GM19455 (cell line): Measurements from ENCODE around the gene TP53TG5.
"Not testable (repeated sequence)": the region's sequence is repeated elsewhere in the genome, so short reads cannot be mapped to it uniquely, and the experiment has no call there.

Experiments
- ATAC-seq: cut with Tn5 transposase; IDR thresholded peaks from one replicate; pipeline ENCODE4 v1.9.1; 2021; ENCODE audit not compliant: unreplicated experiment

Gene TP53TG5

GRCh38 chr20:45366631-45367030 lies 11.5 kb downstream of the TP53TG5 start:
- ATAC-seq, result no peak

DNA sequence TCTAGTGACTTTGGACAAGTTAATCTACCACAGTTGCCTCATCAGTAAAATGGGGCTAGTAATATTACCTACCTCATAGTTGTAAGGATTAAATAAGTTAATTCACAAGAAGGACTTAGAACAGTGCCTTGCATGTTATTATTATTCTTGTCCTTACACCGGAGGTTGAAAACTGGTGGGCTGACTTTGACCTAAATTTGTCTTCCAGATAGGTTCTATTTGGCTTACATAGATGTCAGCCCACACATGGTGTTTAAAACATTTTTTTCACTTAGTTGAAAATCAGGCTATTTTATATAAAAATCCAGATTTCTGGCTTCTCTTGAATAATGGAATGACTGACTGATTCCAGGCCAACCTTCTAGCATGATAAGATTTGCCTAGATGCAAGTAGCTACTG lies 11.9 kb downstream of the TP53TG5 start:
- ATAC-seq, result no peak

DNA sequence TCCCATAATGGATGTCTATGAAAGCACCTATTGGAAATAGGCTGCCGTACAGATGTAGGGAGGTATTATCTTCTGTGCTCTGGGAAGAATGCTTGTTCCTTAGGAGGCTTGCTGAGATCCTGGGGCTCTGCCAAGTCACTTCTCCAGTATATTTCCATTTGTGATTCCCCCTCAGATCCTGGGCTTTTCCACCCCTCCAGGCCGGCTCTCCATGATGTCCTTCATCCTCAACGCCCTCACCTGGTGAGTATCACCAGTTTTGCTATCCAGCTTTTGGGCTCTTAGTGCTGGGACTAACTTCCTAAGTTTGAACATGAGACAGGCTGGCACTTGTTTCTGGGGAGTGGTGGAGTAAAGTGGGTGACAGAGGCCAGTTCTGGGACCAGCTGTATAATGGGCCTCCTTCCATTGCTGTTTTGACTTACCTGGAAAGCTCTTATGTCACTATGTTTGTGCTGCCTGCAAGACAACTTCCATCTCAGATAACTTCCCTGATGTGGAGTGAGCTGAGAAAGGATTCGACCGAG lies 12.6 kb downstream of the TP53TG5 start:
- no peak for ATAC-seq

- no peak for ATAC-seq
These were observed 14.3 kb downstream of the TP53TG5 start for GRCh38 chr20:45363611-45364492.

- ATAC-seq, result peak; percentile 74
These were observed 15.1 kb downstream of the TP53TG5 start, which contains the start of gene SYS1 for GRCh38 chr20:45362804-45363610. SYS1 (plus strand) TSS chr20:45363156; CDS start chr20:45363532, 376 bp downstream.

DNA sequence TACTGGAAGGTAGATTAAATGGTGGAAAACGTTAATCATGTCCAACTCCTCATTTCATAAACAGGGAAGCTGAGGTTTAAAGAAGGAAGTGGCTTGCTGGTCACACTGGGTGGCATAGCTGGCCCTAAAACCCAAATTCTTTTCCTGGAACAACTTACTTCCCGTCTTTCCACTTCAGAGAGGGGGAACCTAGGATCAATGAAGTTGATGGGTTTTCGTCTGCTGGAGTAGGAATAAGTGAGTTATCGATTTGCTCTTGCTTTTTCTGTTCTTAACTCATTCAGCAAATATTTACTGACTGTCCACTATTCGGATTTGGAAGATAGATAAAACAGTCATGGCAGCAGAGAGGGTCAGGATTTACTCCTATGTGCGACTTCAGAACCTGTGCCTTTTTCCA lies 16.3 kb downstream of the TP53TG5 start:
- ATAC-seq, result no peak

DNA sequence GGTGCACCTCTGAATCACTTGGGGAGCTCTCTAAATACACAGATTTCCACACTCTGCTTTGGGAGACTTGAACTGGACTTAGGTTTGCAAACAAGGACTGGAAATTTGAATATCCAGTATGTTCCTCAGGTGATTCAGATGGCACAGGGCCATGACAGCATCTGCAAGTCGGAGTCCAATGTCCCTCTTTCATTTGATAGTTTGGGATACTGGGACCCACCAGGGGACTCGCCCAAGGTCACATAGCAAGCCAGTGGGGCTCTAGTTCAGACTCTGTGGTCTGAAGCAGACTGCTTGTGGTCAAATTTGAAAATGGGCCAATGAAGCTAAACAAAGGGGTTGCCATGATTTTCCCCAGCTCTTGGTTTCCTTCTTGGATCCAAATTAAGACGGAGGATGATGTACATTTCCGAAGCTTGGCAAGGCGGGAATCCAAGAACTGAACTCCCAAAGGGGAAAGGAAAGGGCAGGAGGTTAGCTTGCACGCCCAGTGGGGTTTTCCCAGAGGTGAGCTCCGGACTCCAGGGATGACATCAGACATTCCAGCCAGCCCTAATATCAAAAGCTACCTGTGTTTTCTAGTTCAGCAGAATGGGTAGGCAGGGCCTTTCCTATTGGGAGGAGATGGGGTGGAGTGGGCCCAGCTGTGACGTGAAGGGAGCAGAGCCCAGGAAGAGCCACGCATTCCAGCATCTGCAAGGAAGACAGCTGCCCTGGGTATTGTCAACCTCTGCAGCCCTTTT lies 18.5 kb downstream of the TP53TG5 start:
- ATAC-seq, result no peak

- no peak for ATAC-seq
These were observed 19.1 kb downstream of the TP53TG5 start for GRCh38 chr20:45359069-45359405.

GRCh38 chr20:45358282-45359068 lies 19.6 kb downstream of the TP53TG5 start:
- no peak for ATAC-seq

- no peak for ATAC-seq
These were observed 22.7 kb downstream of the TP53TG5 start for GRCh38 chr20:45355209-45356084.

- ATAC-seq, result no peak
These were observed 23.5 kb downstream of the TP53TG5 start for GRCh38 chr20:45354423-45355208.

GRCh38 chr20:45353746-45354145 lies 24.4 kb downstream of the TP53TG5 start:
- ATAC-seq, result no peak

DNA sequence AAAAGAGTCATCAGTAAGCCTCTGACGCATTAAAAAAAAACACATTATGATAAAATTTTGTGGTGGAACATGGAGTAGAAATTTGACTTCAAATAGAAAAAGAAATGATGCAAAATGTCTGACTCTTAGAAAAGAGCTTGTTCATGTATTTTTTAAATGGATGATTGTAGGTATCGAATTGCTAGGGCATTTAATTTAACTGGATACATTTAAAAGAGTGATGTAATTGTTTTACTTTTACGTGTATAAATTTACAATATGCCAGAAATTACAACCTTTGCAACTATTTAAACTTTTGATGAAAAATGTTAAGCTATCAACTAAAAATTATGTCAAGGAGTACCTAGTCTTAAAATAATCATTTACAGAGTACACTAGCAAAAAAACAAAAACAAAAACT lies 25.4 kb downstream of the TP53TG5 start:
- ATAC-seq, result no peak

DNA sequence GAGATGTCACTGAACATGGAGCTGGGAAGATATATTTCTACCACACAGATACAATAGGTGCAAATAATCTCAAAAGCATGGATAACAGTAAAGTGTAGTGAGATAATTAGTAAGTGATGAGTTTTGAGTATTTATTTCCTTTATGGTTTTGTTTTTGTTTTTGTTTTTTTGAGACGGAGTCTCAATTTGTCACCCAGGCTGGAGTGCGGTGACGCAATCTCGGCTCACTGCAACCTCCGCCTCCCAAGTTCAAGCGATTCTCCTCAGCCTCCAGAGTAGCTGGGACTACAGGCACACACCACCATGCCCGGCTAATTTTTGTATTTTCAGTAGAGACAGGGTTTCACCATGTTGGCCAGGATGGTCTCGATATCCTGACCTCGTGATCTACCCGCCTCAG lies 27.3 kb downstream of the TP53TG5 start:
- not testable (repeated sequence) for ATAC-seq

DNA sequence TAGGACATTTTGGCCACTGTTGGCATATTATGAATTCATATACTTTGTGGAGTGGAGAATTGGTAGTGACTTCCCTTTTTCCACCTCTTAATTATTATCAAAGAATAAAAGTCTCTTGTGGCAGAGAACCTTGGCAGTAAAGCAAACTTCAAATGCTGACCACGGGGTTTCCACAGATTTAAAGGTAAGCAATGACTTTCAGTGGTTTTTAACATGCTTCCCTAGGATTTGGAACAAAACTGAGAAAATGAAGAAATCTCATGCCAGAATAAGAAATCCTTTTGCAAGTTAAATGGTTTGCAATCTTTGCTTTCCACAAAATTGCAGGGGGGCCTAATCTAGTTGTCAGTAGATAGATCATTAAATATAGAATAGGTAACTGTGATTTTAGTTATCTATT lies 27.9 kb downstream of the TP53TG5 start:
- ATAC-seq, result no peak

DNA sequence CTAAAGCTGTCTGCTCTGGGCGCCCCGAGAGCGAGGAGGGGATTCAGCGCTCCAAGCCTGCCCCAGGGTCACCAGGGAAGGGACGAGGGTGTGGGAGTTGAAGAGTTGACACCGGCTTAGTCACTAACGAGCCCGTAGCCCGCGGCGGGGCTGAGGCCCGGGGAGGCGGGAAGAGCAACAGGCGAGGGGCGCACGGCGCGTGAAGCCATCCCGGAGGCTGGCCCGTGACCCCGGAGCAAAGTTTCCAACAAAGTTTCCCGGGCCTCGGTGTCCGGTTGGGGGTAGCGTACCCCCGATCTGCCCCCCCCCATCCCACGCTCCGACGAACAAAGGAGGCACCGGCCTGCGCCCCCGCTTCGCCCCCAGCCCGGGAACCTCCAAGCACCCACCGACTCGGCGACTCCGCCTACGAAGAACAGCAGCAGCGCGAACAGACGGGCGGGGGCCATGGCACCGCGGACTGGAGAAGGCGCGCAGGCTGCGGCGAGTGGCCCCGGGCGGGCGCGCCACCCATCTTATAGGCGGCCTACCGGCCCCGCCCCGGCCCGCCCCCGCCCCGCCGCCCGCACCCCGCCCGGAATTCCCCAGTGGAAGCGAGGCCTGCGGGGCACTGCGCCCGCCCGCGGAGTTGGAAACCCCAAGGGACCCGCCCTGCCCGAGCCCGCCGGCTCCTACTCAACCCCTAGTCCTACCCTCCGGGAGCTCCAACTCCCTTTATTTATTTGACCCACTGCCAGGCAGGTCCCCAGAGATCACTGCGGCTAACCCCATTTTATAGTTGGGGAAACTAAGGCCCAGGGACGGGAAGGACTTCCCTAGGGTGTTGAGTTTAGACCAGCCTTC lies 30.0 kb downstream of the TP53TG5 start, which contains the start of gene SDC4:
Gene SDC4, minus strand, starts transcription at position 489 of the 843 bp plus-strand sequence. Its CDS starts 40 bp downstream, at position 449.
- no peak for ATAC-seq

- ATAC-seq, result no peak
These were observed 30.7 kb downstream of the TP53TG5 start for GRCh38 chr20:45347297-45347935.
